ENCODE results near the gene GPX3.

Gene GPX3

DNA sequence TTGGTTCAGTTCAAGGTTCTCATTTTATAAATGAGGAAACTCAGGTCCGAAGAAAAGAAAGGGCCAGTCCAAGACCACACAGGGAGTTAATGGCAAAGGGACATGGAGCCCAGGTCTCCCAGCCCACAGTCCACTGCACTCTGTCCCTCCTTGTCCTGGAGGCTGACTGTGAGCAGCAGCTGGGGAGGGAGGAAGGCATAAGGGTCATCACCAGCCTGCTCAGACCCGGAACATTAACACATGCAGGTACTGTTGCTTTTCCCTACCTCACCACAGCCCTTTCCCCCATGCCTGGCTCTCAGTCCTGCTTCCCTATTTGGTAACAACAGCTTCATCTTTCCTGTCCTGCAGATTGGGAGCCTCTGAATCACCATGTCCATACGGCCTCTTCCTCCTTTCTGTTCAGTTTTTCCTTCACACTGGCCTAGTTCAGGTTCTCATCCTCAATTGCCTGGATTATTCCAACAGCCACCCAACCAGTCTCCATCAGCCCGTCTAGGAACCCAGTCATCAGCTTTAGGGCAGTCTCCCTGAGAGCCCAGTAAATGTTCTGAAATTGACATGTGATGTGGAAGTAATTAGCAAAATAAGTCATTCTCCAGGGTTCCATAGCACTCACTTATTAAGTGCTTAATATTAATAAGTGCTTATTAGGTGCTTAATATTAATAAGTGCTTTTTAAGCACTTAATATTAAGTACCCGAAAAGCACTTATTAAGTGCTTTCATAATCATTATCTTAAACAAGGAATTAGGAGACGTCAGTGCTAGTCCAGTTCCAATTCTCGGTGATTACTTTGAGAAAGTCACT lies 4.3 kb downstream of the GPX3 start:
- POLR2A ChIA-PET = no interaction called here
- DNase-seq (ENCODE audit: extremely low spot score) = no peak
- CTCF ChIA-PET = interaction anchor here (1.0 to 1.4 kb wide), 3 partner anchors 8 to 28 kb away, joined by 3 to 5 read pairs (median 3); no protein-coding TSS in a partner anchor
- TF ChIP-seq, protein P1, sequence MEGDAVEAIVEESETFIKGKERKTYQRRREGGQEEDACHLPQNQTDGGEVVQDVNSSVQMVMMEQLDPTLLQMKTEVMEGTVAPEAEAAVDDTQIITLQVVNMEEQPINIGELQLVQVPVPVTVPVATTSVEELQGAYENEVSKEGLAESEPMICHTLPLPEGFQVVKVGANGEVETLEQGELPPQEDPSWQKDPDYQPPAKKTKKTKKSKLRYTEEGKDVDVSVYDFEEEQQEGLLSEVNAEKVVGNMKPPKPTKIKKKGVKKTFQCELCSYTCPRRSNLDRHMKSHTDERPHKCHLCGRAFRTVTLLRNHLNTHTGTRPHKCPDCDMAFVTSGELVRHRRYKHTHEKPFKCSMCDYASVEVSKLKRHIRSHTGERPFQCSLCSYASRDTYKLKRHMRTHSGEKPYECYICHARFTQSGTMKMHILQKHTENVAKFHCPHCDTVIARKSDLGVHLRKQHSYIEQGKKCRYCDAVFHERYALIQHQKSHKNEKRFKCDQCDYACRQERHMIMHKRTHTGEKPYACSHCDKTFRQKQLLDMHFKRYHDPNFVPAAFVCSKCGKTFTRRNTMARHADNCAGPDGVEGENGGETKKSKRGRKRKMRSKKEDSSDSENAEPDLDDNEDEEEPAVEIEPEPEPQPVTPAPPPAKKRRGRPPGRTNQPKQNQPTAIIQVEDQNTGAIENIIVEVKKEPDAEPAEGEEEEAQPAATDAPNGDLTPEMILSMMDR (IDR thresholded peaks at IDR 0.05; ENCODE audit: control extremely low read depth, extremely low read depth, low read depth, missing control alignments) = no peak

DNA sequence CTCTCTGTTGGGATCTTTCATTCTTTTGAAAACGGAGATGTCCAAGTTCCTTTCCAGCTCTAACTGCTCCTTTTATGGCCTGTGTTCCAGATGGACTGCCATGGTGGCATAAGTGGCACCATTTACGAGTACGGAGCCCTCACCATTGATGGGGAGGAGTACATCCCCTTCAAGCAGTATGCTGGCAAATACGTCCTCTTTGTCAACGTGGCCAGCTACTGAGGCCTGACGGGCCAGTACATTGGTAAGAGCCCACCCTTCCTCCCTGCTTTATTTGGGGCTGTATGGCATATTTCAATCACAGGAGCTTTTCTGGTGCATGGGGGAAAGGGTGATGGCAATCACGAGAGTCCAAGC lies 4.8 kb downstream of the GPX3 start:
- TF ChIP-seq, protein P1 (IDR thresholded peaks at IDR 0.05; ENCODE audit: control extremely low read depth, extremely low read depth, low read depth, missing control alignments) = no peak
- ChIA-PET POLR2A (no interaction called here), CTCF (interaction anchor here (1.2 to 1.4 kb wide), 4 partner anchors 9 to 140 kb away, joined by 3 to 5 read pairs (median 4); no protein-coding TSS in a partner anchor)
- no peak for DNase-seq (ENCODE audit: extremely low spot score)

DNA sequence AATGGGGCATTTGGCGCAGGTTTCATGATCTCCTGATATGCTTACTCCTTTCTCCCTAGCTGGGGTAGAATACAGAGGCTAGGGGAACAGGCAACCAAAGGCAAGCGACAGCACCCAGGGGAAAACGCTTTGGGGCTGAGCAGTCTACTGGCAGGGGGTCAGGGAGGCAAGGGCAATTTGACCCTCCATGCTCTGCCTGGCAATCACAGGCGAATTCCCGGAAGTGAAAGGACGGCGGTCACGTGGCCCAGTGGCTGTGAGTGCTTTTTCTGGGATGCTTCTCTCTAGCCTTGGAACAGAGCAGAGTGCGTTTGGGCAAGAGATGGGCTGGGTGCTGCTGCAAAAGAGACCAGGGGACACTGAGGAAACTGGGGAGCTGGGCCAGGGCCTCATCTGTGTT lies 5.7 kb downstream of the GPX3 start:
- POLR2A ChIA-PET = no interaction called here
- DNase-seq (ENCODE audit: extremely low spot score) = no peak
- TF ChIP-seq, protein P1 (IDR thresholded peaks at IDR 0.05; ENCODE audit: control extremely low read depth, extremely low read depth, low read depth, missing control alignments) = no peak
- CTCF ChIA-PET = interaction anchor here (1.2 to 1.4 kb wide), 4 partner anchors 10 to 139 kb away, joined by 3 to 5 read pairs (median 4); no protein-coding TSS in a partner anchor

DNA sequence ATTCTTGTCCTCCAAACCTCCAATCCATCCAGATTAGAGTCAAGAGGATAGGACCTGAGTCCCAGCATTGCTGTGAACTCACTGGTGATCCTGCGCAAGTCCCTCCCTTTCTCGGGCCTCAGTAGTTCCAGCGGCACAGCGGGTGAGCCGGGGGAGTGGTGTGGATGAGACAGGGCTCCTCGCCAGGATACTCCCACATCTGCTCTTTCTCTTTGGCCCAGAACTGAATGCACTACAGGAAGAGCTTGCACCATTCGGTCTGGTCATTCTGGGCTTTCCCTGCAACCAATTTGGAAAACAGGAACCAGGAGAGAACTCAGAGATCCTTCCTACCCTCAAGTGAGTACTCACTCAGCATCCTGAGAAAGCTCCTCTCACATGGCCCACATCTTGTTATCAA lies 6.3 kb downstream of the GPX3 start:
- ChIA-PET CTCF (interaction anchor here (0.9 to 1.4 kb wide), 2 partner anchors 99 to 138 kb away, joined by 3 to 4 read pairs; no protein-coding TSS in a partner anchor), POLR2A (no interaction called here)
- no peak for DNase-seq (ENCODE audit: extremely low spot score)
- TF ChIP-seq, protein P1 (IDR thresholded peaks at IDR 0.05; ENCODE audit: control extremely low read depth, extremely low read depth, low read depth, missing control alignments) = no peak

DNA sequence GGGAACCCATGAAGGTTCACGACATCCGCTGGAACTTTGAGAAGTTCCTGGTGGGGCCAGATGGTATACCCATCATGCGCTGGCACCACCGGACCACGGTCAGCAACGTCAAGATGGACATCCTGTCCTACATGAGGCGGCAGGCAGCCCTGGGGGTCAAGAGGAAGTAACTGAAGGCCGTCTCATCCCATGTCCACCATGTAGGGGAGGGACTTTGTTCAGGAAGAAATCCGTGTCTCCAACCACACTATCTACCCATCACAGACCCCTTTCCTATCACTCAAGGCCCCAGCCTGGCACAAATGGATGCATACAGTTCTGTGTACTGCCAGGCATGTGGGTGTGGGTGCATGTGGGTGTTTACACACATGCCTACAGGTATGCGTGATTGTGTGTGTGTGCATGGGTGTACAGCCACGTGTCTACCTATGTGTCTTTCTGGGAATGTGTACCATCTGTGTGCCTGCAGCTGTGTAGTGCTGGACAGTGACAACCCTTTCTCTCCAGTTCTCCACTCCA lies 7.6 kb downstream of the GPX3 start:
- ChIA-PET CTCF (interaction anchor here (1.4 kb wide), 1 partner anchor 137 kb away, joined by 3 read pairs; no protein-coding TSS in a partner anchor), POLR2A (no interaction called here)
- no peak for DNase-seq (ENCODE audit: extremely low spot score)

DNA sequence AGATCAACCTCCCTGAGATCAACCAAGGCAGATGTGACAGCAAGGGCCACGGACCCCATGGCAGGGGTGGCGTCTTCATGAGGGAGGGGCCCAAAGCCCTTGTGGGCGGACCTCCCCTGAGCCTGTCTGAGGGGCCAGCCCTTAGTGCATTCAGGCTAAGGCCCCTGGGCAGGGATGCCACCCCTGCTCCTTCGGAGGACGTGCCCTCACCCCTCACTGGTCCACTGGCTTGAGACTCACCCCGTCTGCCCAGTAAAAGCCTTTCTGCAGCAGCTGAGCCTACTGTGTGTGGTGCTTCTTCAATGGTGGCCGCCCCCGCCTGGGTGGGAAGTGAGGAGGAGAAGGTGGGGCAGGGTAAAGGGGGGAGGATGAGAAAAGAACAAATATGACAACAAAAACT lies 8.3 kb downstream of the GPX3 start:
- TF ChIP-seq, protein P1 (IDR thresholded peaks at IDR 0.05; ENCODE audit: control extremely low read depth, extremely low read depth, low read depth, missing control alignments) = no peak
- POLR2A ChIA-PET = no interaction called here
- CTCF ChIA-PET = no interaction called here
- DNase-seq (ENCODE audit: extremely low spot score) = no peak

More for the DNA sequence above, 7.6 kb downstream of the GPX3 start:
- TF ChIP-seq, protein P1 (IDR thresholded peaks at IDR 0.05; ENCODE audit: control extremely low read depth, extremely low read depth, low read depth, missing control alignments) = no peak
